GM06990 (cell line): Measurements from ENCODE around the gene GLT8D2.

ENCODE experiments used
- DNase-seq: peaks from one replicate; pipeline ENCODE4 v3.0.0-alpha.2; 2011; ENCODE audit not compliant: insufficient read length; ENCODE audit errors: extremely low read depth
- H3K27me3 ChIP-seq: replicated peaks from 2 replicates; pipeline ENCODE4 v1.6.0; 2011; ENCODE audit warnings: low read length; ENCODE audit not compliant: control insufficient read depth, insufficient read depth
- H3K36me3 ChIP-seq: 2 replicates; pipeline ENCODE4 v1.5.1; 2011; ENCODE audit warnings: low read length; ENCODE audit not compliant: control insufficient read depth, insufficient read depth
- H3K4me3 ChIP-seq: replicated peaks from 2 replicates; pipeline ENCODE4 v1.5.1; 2011; ENCODE audit warnings: low read depth, mild to moderate bottlenecking, control low read depth, low read length
- CTCF ChIP-seq: IDR thresholded peaks from 2 replicates; pipeline ENCODE4 v1.5.1; 2011; ENCODE audit warnings: low read length, control low read depth, mild to moderate bottlenecking, inconsistent platforms; ENCODE audit not compliant: insufficient read depth, poor library complexity, severe bottlenecking

Gene GLT8D2

DNA sequence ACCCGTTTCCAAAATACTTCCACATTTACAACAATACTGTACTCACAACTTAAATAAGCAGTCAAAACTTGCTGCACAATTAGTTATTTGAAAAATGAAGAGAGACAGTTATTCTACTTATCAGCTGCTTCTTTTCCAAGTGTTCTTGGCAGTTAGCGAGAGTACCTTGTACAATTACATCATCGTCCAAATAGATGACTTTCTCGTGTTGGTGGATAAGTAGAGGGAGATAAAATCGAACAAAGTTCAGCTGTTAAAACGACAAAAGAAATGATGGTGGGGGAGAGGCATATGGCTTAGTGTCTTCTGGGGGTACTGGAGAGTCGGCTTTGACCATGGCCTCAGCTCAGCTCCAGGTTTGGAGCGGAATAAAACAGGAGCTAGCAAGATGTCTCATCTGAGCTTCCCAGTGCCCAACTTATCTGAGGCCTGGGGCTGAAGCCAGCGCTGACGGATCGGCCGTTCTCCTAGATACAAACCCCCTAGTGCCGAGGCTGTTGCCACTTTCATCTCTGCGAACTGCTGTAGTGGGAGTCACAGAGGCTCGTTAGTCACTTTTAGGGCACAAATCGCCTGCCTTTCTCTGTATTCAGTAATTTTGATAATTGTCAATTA lies 52.6 kb downstream of the GLT8D2 start:
- H3K27me3 ChIP-seq, result no peaks in the 10 kb centered on the region
- no peak for TF ChIP-seq CTCF
- H3K4me3 ChIP-seq, result no peak overlapping the region
- H3K36me3 ChIP-seq, result no peaks in the 10 kb centered on the region
- DNase-seq, result no peak

DNA sequence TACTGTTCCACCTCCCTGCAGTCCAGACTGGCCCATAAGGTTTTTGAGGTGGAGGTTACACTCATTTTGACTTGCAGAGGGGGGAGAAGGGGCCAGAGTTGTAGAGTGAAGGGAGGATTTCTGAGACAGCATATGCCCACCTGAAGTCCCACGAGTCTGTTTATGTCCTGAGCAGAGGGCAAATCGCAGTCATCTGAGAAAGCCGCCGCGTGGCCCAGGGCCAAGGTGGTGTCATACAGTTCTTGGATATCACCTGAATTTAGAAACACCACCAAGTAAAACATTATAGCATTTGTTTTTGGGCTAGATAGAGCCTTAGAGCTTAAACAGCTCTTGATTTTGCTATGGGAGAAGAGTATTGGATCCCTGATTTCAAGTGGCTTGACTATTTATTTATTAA lies 53.4 kb downstream of the GLT8D2 start:
- Histone ChIP-seq H3K36me3 (no peaks in the 10 kb centered on the region), H3K27me3 (no peaks in the 10 kb centered on the region), H3K4me3 (no peak overlapping the region)
- DNase-seq, result no peak
- no peak for TF ChIP-seq CTCF

- H3K27me3 ChIP-seq, result no peaks in the 10 kb centered on the region
- no peak overlapping the region for H3K4me3 ChIP-seq
- TF ChIP-seq CTCF, result no peak
- no peak for DNase-seq
- H3K36me3 ChIP-seq, result no peaks in the 10 kb centered on the region
Measured at GRCh38 chr12:103994235-103994634, 55.8 kb downstream of the GLT8D2 start.

DNA sequence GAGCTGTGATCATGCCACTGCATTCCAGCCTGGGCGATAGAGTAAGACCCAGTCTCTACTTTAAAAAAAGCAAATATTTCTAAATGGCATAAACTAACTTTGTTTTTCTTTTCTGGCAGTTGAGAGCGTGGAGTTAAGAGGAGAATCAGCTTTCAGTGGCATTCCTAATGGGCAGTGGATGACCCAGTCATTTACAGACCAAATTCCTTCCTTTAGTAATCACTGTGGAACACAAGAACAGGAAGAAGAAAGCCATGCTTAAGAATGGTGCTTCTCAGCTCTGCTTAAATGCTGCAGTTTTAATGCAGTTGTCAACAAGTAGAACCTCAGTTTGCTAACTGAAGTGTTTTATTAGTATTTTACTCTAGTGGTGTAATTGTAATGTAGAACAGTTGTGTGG lies 63.2 kb downstream of the GLT8D2 start:
- Histone ChIP-seq H3K36me3 (peaks cover 7% of the 10 kb centered on the region), H3K4me3 (no peak overlapping the region), H3K27me3 (no peaks in the 10 kb centered on the region)
- no peak for DNase-seq
- TF ChIP-seq CTCF, result no peak

DNA sequence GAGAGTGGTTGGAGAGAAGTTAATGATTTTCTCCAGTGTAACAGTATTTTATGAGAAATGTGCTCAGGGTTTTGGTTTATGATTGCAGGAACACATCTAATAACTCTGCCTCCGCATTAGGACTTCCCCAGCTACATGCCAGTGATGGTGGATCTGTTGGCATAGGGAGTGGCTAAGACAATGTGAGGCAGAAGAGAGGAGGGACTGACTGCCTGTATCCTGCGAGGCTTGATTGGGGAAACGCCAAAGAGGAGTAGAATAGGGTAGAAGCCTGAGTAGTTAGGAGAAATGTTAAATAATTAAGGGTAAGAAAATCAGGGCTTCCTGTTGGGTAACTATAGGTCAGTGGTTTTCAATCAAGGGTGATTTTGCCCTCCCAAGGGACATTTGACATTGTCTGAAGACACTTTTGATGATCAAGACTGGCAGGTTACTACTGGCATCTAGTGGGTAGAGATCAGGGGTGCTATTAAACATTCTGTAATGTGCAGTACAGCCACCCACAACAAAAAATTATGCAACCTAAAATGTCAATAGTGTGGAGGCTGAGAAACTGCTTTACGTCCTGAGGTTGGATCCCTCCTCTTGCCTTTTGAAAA lies 71.5 kb downstream of the GLT8D2 start:
- TF ChIP-seq CTCF, result no peak
- DNase-seq, result no peak
- Histone ChIP-seq H3K36me3 (peaks cover 17% of the 10 kb centered on the region), H3K27me3 (no peaks in the 10 kb centered on the region), H3K4me3 (no peak overlapping the region)
